Tibial nerve (tissue), 4 donors: ENCODE measurements around the gene CDC42BPG. TPM values are rescaled to one million over a fixed set of nuclear protein-coding genes. Genes with fewer than 3 reads are reported as not detected.
A peak's percentile ranks its signal among the peaks of the same experiment; 100 is the strongest.

Experiments
- DNase-seq, 2 donors: peaks; one replicate each; pipeline ENCODE4 v3.0.0-alpha.2; 2019; ENCODE audit warnings: low spot score in 2 of 2
- H3K27ac ChIP-seq, 4 donors: fragments of 200-600 bp; sonication (generic) in 3 of 4; one replicate each; pipeline ENCODE4 v1.5.1; 2017 to 2019; ENCODE audit warnings: mild to moderate bottlenecking in 1 of 4
- H3K27me3 ChIP-seq, 2 donors: fragments of 200-600 bp; sonication (generic) in 1 of 2; one replicate each; pipeline versions ENCODE4 v1.5.1 to v1.6.0; 2017 to 2019
- H3K36me3 ChIP-seq, 3 donors: fragments of 200-600 bp; sonication (generic); one replicate each; pipeline ENCODE4 v1.5.1; 2018 to 2019
- H3K4me1 ChIP-seq, 4 donors: fragments of 200-600 bp; sonication (generic) in 3 of 4; one replicate each; pipeline ENCODE4 v1.5.1; 2017 to 2019
- H3K4me3 ChIP-seq, 4 donors: fragments of 200-600 bp; sonication (generic) in 3 of 4; one replicate each; pipeline ENCODE4 v1.5.1; 2017 to 2019; ENCODE audit warnings: mild to moderate bottlenecking in 1 of 4, moderate library complexity in 1 of 4
- H3K9me3 ChIP-seq, 4 donors: fragments of 200-600 bp; sonication (generic) in 3 of 4; one replicate each; pipeline ENCODE4 v1.5.1; 2017 to 2019
- EP300 ChIP-seq, 2 donors: sonication (generic); formaldehyde crosslinking; IDR thresholded peaks; one replicate each; pipeline ENCODE4 v1.6.1; 2017; ENCODE audit warnings: antibody characterized with exemption in 2 of 2, mild to moderate bottlenecking in 1 of 2
- POLR2A ChIP-seq, 2 donors: fragments of 450-650 bp; IDR thresholded peaks; one replicate each; pipeline ENCODE4 v1.6.1; 2017; ENCODE audit warnings: antibody characterized with exemption in 2 of 2, mild to moderate bottlenecking in 2 of 2, moderate library complexity in 2 of 2
- WGBS, 2 donors: methylation state at CpG; one replicate each; pipeline ENCODE4 v1.1.5; 2018; 5-methylcytosine and 5-hydroxymethylcytosine counted together
- total RNA-seq, 4 donors: library from RNA; depleted of rRNA; stranded (reverse); fragments of >200 nt; gene quantifications; one replicate each; pipeline ENCODE4 v1.1.0, GENCODE V29; 2016
- TF ChIP-seq, protein P1 (sequence below), 5 experiments: fragments of 200-600 bp in 3 of 5; fragments of 450-650 bp in 2 of 5; sonication (generic) in 3 of 5; IDR thresholded peaks; one replicate each; pipeline ENCODE4 v1.5.1; 2016 to 2019; ENCODE audit warnings: antibody characterized with exemption in 5 of 5, mild to moderate bottlenecking in 3 of 5, moderate library complexity in 2 of 5

CDC42BPG gene
- total RNA-seq, 4 donors from 2014 or later = under 0.01 to 0.30 (median 0.21) TPM; not detected in 1

DNA sequence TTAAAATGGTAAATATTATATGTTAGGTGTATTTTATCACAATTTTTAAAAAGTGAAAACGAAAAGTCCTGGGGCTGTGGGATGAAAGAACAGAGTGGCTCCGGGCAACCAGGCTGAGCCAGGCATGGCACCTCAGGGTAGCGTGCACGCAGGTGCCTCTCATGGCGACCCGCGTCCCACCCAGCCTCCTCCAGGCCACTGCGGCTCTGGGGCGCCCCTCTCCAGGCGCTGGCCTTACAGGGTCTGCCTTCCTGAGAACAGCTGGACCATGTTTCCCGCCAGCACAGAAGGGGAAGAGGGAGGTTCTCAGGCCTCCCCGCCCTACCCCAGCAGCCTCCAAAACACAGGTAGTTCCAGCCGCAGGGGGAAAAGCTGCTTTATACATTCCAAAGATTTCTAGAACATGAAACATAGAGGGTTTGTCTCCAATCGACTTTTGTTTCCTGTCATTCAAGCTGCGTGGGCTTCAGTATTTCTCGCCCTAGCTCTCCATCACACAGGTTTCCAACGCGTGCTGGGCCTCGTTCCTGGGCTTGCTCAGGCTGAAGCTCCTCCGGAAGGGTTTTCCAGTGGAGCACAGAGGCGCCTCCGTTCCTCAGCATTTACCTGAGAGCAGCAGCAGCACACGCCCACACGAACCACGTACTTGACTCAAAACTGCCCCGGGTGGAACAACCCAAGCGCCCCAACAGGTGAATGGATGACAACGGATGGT is 23.5 kb upstream of the CDC42BPG start:
- Histone ChIP-seq H3K27ac (peak overlapping the region in 3 of 4 donors; percentile 60 to 98 (median 87)), H3K4me3 (no peak overlapping the region), H3K9me3 (no peaks in the 10 kb centered on the region), H3K36me3 (peaks cover 0 to 20% (median 0%) of the 10 kb centered on the region in 3 donors), H3K27me3 (no peaks in the 10 kb centered on the region), H3K4me1 (peaks cover 4 to 85% (median 72%) of the 10 kb centered on the region in 4 donors)
- no peak for TF ChIP-seq POLR2A (IDR thresholded peaks at IDR 0.05)
- TF ChIP-seq EP300 (IDR thresholded peaks at IDR 0.05) = no peak
- TF ChIP-seq, protein P1, sequence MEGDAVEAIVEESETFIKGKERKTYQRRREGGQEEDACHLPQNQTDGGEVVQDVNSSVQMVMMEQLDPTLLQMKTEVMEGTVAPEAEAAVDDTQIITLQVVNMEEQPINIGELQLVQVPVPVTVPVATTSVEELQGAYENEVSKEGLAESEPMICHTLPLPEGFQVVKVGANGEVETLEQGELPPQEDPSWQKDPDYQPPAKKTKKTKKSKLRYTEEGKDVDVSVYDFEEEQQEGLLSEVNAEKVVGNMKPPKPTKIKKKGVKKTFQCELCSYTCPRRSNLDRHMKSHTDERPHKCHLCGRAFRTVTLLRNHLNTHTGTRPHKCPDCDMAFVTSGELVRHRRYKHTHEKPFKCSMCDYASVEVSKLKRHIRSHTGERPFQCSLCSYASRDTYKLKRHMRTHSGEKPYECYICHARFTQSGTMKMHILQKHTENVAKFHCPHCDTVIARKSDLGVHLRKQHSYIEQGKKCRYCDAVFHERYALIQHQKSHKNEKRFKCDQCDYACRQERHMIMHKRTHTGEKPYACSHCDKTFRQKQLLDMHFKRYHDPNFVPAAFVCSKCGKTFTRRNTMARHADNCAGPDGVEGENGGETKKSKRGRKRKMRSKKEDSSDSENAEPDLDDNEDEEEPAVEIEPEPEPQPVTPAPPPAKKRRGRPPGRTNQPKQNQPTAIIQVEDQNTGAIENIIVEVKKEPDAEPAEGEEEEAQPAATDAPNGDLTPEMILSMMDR (IDR thresholded peaks at IDR 0.05) = no peak
- 83 to 85% methylated on average over 28 of the region's 28 CpGs for WGBS, 2 donors
- DNase-seq = no peak

DNA sequence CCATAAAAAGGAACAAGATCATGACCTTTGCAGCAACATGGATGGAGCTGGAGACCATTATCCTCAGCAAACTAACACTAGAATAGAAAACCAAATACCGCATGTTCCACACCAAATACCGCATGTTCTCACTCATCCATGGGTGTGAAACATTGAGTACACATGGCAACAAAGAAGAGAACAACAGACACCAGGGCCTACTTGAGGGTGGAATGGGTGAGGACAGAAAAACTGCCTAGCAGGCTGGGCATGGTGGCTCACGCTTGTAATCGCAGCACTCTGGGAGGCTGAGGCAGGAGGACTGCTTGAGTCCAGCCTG is 21.7 kb upstream of the CDC42BPG start:
- Histone ChIP-seq H3K9me3 (no peaks in the 10 kb centered on the region), H3K27ac (peak overlapping the region in 3 of 4 donors; percentile 86 to 90 (median 87)), H3K4me3 (no peak overlapping the region), H3K36me3 (peaks cover 0 to 3% (median 0%) of the 10 kb centered on the region in 3 donors), H3K4me1 (peaks cover 4 to 85% (median 77%) of the 10 kb centered on the region in 4 donors), H3K27me3 (no peaks in the 10 kb centered on the region)
- TF ChIP-seq EP300 (IDR thresholded peaks at IDR 0.05) (no peak), POLR2A (IDR thresholded peaks at IDR 0.05) (no peak)
- TF ChIP-seq, protein P1 (IDR thresholded peaks at IDR 0.05) = no peak
- no peak for DNase-seq
- 89 to 99% methylated on average over 4 of the region's 4 CpGs for WGBS, 2 donors

DNA sequence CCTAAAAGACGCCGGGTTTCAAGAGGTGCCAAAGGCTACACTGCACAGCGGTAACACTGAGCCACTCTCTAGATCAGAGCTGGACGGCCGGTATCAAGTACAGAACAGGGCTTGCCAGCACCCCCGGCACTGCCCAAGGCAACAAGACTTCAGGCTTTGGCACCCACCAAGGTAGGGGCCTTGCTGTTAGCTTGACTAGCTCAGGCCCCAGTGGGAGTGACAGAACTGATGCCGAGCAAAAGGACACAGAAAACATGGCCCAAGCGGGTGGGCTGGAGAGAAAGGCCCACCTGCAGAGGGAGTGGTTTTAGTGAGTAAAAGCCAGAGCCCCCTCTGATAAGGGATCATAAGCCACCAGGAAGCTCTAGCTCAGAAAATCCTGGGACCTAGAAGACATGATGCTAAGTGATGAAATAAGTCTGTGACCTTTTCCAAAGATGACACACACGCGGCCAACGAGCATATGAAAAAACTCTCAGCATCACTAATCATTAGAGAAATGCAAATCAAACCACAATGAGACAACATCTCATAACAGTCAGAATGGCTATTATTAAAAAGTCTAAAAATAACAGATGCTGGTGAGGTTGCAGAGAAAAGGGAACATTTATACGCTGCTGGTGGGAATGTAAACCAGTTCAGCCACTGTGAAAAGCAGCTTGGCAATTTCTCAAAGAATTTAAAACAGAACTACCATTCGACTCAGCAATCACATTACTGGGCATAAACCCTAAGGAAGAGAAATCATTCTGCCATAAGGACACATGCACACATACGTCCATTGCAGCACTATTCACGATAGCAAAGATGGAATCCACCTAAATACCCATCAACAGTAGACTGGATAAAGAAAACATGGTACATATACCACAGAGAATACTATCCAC is 21.1 kb upstream of the CDC42BPG start:
- H3K4me1 ChIP-seq = peaks cover 1 to 80% (median 72%) of the 10 kb centered on the region in 4 donors
- H3K27ac ChIP-seq = peak overlapping the region; percentile 79 to 90 (median 86)
- WGBS, 2 donors = 46 to 59% methylated on average over 15 of the region's 15 CpGs
- TF ChIP-seq EP300 (IDR thresholded peaks at IDR 0.05) (no peak), POLR2A (IDR thresholded peaks at IDR 0.05) (no peak)
- TF ChIP-seq, protein P1 (IDR thresholded peaks at IDR 0.05) = no peak
- peak overlapping the region in 1 of 4 donors; percentile 5 for H3K4me3 ChIP-seq
- no peaks in the 10 kb centered on the region for H3K27me3 ChIP-seq
- H3K36me3 ChIP-seq = no peaks in the 10 kb centered on the region
- DNase-seq = no peak
- H3K9me3 ChIP-seq = no peaks in the 10 kb centered on the region

DNA sequence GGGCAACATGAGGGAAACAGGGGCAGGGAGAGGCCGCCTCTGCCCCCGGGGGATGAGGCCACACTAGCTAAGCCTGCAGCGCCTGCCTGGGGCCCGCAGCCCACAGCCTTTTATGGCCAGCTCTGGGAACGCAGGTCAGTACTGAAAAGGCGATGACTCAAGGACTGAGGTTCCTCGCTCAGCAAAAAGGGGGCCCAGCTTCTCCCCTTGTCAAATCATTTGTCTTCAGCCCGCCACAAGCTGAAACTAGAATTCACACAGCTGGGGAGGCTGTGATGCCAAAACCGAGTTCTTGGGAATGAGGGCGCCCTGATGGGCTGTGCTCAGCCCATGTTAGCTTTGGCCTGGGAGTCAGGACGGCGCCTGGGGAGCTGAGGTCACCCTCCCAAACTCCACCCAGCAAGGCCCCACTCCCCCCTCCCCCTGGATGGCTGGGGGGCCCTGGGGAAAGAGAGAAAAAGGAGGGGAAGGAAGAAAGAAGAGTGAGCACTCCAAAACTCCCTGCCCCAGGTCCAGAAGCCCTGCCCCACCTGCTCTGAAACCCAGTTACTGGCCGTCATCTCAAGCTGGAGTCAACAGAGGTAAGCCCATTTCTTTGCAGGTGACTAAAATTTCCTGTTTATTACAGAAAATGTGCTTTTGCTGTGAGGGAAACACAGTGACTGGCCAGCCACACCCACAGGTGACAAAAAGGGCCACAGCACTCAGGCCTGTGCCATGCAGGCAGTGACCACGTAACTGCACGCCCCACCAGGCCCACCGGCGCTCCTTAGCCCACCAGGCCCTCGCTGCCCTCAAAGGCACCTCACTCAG is 20.2 kb upstream of the CDC42BPG start:
- H3K9me3 ChIP-seq = no peaks in the 10 kb centered on the region
- H3K4me1 ChIP-seq = peaks cover 0 to 80% (median 68%) of the 10 kb centered on the region in 4 donors
- H3K36me3 ChIP-seq = peaks cover 0 to 4% (median 0%) of the 10 kb centered on the region in 3 donors
- H3K4me3 ChIP-seq = peak overlapping the region in 1 of 4 donors; percentile 5
- whole genome bisulfite sequencing, 2 donors = 42 to 45% methylated on average over 17 of the region's 18 CpGs
- H3K27ac ChIP-seq = peak overlapping the region; percentile 79 to 90 (median 86)
- H3K27me3 ChIP-seq = no peaks in the 10 kb centered on the region
- DNase-seq = peak; percentile 42 to 51
- TF ChIP-seq EP300 (IDR thresholded peaks at IDR 0.05) (peak in 1 of 2 donors; percentile 67), POLR2A (IDR thresholded peaks at IDR 0.05) (no peak)
- TF ChIP-seq, protein P1 (IDR thresholded peaks at IDR 0.05) = peak in 1 of 5 experiments; percentile 26
